Stomach (tissue), 4 donors: ENCODE results near the gene GDF15.

Experiments
- CTCF ChIP-seq, 7 experiments: fragments of 450-650 bp in 4 of 7; fragments of 200-600 bp in 3 of 7; sonication (generic) in 3 of 7; IDR thresholded peaks; one replicate each; pipeline ENCODE4 v1.5.1; 2016 to 2019; ENCODE audit warnings: antibody characterized with exemption in 7 of 7, control low read depth in 2 of 7, mild to moderate bottlenecking in 1 of 7
- EP300 ChIP-seq: sonication (generic); formaldehyde crosslinking; IDR thresholded peaks from one replicate; pipeline ENCODE4 v1.6.1; 2017; ENCODE audit warnings: antibody characterized with exemption
- POLR2A ChIP-seq, 4 donors: fragments of 450-650 bp; IDR thresholded peaks; one replicate each; pipeline ENCODE4 v1.6.1; 2016; ENCODE audit warnings: antibody characterized with exemption in 4 of 4, control low read depth in 2 of 4, mild to moderate bottlenecking in 1 of 4, moderate library complexity in 1 of 4
- POLR2AphosphoS5 ChIP-seq, 3 donors: sonication (generic); formaldehyde crosslinking; IDR thresholded peaks; one replicate each; pipeline ENCODE4 v1.6.1; 2016; ENCODE audit warnings: antibody characterized with exemption in 3 of 3

- no peak for TF ChIP-seq POLR2A (IDR thresholded peaks at IDR 0.05)
- TF ChIP-seq CTCF (IDR thresholded peaks at IDR 0.05), result no peak
- TF ChIP-seq POLR2AphosphoS5 (IDR thresholded peaks at IDR 0.05), result peak in 1 of 3 donors; percentile 56
- no peak for TF ChIP-seq EP300
These were observed 7.9 kb downstream of the GDF15 start for GRCh38 chr19:18393836-18394235.
